ENCODE results near the gene MRTFA.

MRTFA gene

DNA sequence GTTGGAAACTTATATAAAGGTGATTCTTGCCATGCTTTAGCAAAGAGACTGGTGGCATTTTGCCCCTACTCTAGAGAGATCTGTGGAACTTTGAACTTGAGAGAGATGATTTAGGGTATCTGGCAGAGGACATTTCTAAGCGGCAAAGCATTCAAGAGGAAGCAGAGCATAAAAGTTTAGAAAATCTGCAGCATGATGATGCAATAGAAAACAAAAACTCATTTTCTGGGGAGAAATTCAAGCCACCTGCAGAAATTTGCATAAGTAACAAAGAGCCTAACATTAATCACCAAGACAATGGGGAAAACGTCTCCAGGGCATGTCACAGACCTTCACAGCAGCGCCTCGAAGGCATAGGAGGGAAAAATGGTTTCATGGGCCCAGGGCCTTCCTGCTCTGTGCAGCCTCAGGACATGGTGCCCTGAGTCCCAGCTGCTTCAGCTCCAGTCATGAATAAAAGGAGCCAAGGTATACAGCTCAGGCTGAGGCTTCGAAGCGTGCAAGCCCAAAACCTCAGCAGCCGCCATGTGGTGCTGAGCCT lies 83.4 kb downstream of the MRTFA start:
- H3K36me3 ChIP-seq (ENCODE audit: control insufficient read depth, insufficient read depth, low read length), result no peaks in the 10 kb centered on the region; the same call in 1 of the 2 replicates
- TF ChIP-seq, protein P1, sequence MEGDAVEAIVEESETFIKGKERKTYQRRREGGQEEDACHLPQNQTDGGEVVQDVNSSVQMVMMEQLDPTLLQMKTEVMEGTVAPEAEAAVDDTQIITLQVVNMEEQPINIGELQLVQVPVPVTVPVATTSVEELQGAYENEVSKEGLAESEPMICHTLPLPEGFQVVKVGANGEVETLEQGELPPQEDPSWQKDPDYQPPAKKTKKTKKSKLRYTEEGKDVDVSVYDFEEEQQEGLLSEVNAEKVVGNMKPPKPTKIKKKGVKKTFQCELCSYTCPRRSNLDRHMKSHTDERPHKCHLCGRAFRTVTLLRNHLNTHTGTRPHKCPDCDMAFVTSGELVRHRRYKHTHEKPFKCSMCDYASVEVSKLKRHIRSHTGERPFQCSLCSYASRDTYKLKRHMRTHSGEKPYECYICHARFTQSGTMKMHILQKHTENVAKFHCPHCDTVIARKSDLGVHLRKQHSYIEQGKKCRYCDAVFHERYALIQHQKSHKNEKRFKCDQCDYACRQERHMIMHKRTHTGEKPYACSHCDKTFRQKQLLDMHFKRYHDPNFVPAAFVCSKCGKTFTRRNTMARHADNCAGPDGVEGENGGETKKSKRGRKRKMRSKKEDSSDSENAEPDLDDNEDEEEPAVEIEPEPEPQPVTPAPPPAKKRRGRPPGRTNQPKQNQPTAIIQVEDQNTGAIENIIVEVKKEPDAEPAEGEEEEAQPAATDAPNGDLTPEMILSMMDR (IDR thresholded peaks at IDR 0.05; ENCODE audit: insufficient read depth, low read length, poor library complexity, severe bottlenecking), result no peak
- DNase-seq (ENCODE audit: extremely low read depth, insufficient read length), result no peak
- H3K27me3 ChIP-seq (replicated peaks; ENCODE audit: control insufficient read depth, insufficient read depth, low read length), result no peaks in the 10 kb centered on the region
- no peak overlapping the region for H3K4me3 ChIP-seq (replicated peaks; ENCODE audit: low read depth, low read length)

- TF ChIP-seq, protein P1 (IDR thresholded peaks at IDR 0.05; ENCODE audit: insufficient read depth, low read length, poor library complexity, severe bottlenecking), result no peak
- DNase-seq (ENCODE audit: extremely low read depth, insufficient read length), result no peak
- no peaks in the 10 kb centered on the region for H3K27me3 ChIP-seq (replicated peaks; ENCODE audit: control insufficient read depth, insufficient read depth, low read length)
- H3K36me3 ChIP-seq (ENCODE audit: control insufficient read depth, insufficient read depth, low read length), result no peaks in the 10 kb centered on the region; the same call in 1 of the 2 replicates
- H3K4me3 ChIP-seq (replicated peaks; ENCODE audit: low read depth, low read length), result no peak overlapping the region
These were observed 84.4 kb downstream of the MRTFA start for GRCh38 chr22:40552070-40552469.

DNA sequence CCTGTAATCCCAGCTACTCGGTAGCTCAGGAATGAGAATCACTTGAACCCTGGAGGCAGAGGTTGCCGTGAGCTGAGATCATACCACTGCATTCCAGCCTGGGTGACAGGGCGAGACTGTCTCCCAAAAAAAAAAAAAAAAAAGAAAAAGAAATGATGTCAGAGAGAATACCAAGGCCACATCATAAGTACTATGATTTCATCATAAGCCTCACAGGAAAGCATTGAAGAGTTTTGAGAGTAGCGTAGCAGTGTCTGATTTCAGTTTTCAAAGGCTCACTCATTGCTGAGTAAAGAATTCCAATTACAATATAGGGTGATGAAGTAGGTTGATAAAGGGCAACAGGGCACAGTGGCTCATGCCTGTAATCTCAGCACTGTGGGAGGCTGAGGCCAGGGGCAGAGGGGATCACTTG lies 88.8 kb downstream of the MRTFA start:
- no peak for DNase-seq (ENCODE audit: extremely low read depth, insufficient read length)
- TF ChIP-seq, protein P1 (IDR thresholded peaks at IDR 0.05; ENCODE audit: insufficient read depth, low read length, poor library complexity, severe bottlenecking), result no peak

DNA sequence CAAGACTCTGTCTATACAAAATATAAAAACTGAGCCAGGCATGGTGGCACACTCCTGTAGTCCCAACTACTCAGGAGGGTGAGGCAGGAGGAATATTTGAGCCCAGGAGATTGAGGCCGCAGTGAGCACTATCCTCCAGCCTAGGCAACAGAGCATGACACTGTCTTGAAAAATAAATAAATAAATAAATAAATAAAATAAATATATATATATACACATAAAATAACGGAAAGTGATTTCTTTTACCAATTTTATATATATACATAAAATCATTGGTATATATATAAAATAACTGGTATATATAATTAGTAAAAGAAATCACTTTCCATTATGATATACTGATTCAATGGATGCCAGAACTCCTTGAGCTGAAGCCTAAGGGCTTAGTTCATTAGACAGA lies 91.8 kb downstream of the MRTFA start:
- TF ChIP-seq, protein P1 (IDR thresholded peaks at IDR 0.05; ENCODE audit: insufficient read depth, low read length, poor library complexity, severe bottlenecking), result no peak

More for the DNA sequence above, 88.8 kb downstream of the MRTFA start:
- no peak overlapping the region for H3K4me3 ChIP-seq (replicated peaks; ENCODE audit: low read depth, low read length)
- no peaks in the 10 kb centered on the region for H3K36me3 ChIP-seq (ENCODE audit: control insufficient read depth, insufficient read depth, low read length)
- no peaks in the 10 kb centered on the region for H3K27me3 ChIP-seq (replicated peaks; ENCODE audit: control insufficient read depth, insufficient read depth, low read length)

DNA sequence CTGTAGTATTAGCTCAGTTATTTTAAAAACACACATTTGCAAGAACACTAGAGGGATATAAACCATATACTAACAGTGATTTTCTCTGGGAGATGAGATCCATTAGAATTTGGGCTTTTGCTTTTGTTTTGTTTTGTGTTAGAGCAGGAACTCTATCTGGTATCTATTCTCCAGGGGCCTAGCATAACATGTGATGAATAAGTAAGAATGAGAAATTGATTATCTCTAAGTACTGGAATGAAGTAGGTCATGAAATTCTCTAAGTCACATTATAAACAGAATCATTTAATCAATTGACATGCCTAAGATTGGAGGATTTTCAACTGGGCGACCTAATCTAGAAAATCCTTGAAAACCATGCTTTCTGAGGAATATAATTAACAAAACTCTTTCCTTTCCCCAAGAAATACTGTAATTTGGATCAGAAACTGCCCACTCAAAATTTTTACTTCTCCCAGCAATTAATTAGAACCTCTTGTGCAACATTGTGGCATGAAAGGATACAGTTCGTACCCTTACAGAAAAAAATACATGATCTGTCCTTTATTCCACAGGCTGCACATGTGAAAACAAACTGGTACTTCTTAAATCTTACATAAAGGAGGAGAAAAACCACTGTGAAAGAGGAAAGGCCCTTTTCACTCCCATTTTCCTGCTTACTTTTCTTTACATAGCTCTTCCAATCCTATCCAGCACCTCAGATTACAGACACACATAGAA lies 93.5 kb downstream of the MRTFA start:
- Histone ChIP-seq H3K27me3 (replicated peaks; ENCODE audit: control insufficient read depth, insufficient read depth, low read length) (no peaks in the 10 kb centered on the region), H3K36me3 (ENCODE audit: control insufficient read depth, insufficient read depth, low read length) (no peaks in the 10 kb centered on the region), H3K4me3 (replicated peaks; ENCODE audit: low read depth, low read length) (no peak overlapping the region)
- DNase-seq (ENCODE audit: extremely low read depth, insufficient read length), result no peak
- TF ChIP-seq, protein P1 (IDR thresholded peaks at IDR 0.05; ENCODE audit: insufficient read depth, low read length, poor library complexity, severe bottlenecking), result no peak

More for the DNA sequence above, 91.8 kb downstream of the MRTFA start:
- DNase-seq (ENCODE audit: extremely low read depth, insufficient read length), result no peak
- no peaks in the 10 kb centered on the region for H3K36me3 ChIP-seq (ENCODE audit: control insufficient read depth, insufficient read depth, low read length)
- no peak overlapping the region for H3K4me3 ChIP-seq (replicated peaks; ENCODE audit: low read depth, low read length)
- H3K27me3 ChIP-seq (replicated peaks; ENCODE audit: control insufficient read depth, insufficient read depth, low read length), result no peaks in the 10 kb centered on the region

Data from GM06990 (cell line).